Measurements from ENCODE around the gene MICOS13. TPM values are rescaled to one million over a fixed set of nuclear protein-coding genes. Genes with fewer than 3 reads are reported as not detected.

Gene MICOS13
- polyA plus RNA-seq, 4 donors = 41.9 to 134 (median 108) TPM

DNA sequence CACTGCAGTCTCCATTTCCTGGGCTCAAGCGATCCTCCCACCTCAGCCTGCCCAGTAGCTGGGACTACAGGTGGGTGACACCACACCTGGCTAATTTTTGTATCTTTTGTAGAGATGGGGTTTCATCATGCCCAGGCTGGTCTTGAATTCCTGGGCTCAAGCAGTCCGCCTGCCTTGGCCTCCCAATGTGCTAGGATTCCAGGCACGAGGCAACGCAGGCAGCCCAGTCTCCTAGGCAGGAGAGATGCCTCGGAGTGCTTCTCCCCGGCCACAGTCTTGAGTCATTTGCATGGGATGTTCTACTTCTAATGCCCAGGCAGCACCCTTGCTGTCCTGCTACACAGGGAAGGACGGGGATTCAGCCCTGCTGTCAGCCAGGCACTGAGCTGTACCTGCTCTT, 8.7 kb downstream of the MICOS13 start:
- FAIRE-seq (no peak), DNase-seq (no peak)
- no peaks in the 10 kb centered on the region for H3K9me3 ChIP-seq (ENCODE audit: control insufficient read depth in 2 of 2, insufficient read depth in 1 of 2, low read depth in 1 of 2, low read length in 1 of 2)
- no peak overlapping the region for H3K27ac ChIP-seq (ENCODE audit: low read depth in 1 of 3, low read length in 2 of 3)
- H3K36me3 ChIP-seq (ENCODE audit: control insufficient read depth in 3 of 3, insufficient read depth in 2 of 3, low read depth in 1 of 3, low read length in 3 of 3) = peaks cover 15 to 45% (median 19%) of the 10 kb centered on the region in 3 donors
- H3K4me1 ChIP-seq (ENCODE audit: control insufficient read depth in 3 of 3, insufficient read depth in 2 of 3, low read depth in 1 of 3, low read length in 2 of 3) = no peaks in the 10 kb centered on the region
- no peaks in the 10 kb centered on the region for H3K27me3 ChIP-seq (ENCODE audit: control insufficient read depth in 3 of 3, insufficient read depth in 3 of 3, low read length in 3 of 3)
- WGBS, 3 donors = 92 to 96% (median 96%) methylated on average over 7 of the region's 7 CpGs
- no peak overlapping the region for H3K4me3 ChIP-seq (ENCODE audit: low read depth in 1 of 3, low read length in 3 of 3)

DNA sequence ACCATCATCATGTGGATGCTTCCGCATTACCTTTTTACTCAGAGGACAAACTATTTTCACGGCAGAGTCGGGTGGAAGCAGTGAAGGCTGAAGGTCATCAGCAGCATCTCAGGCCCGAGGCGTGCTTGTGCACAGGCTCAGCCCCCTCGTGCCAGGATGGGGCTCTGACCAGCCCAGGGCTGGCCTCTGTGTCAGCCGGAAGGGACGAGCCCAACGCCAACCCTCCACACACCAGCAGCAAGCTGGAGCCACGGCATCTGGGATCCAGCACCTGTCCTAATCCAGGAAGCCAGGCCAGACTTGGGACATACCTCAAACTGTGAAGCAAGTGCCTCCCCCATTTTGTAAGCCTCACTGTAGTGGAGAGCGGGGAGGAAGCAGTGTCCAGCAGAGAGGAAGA, 11.1 kb downstream of the MICOS13 start:
- FAIRE-seq = no peak
- peaks cover 31 to 67% (median 36%) of the 10 kb centered on the region in 3 donors for H3K36me3 ChIP-seq (ENCODE audit: control insufficient read depth in 3 of 3, insufficient read depth in 2 of 3, low read depth in 1 of 3, low read length in 3 of 3)
- WGBS, 3 donors = 82 to 89% (median 84%) methylated on average over 11 of the region's 11 CpGs
- no peaks in the 10 kb centered on the region for H3K4me1 ChIP-seq (ENCODE audit: control insufficient read depth in 3 of 3, insufficient read depth in 2 of 3, low read depth in 1 of 3, low read length in 2 of 3)
- no peaks in the 10 kb centered on the region for H3K27me3 ChIP-seq (ENCODE audit: control insufficient read depth in 3 of 3, insufficient read depth in 3 of 3, low read length in 3 of 3)
- H3K9me3 ChIP-seq (ENCODE audit: control insufficient read depth in 2 of 2, insufficient read depth in 1 of 2, low read depth in 1 of 2, low read length in 1 of 2) = no peaks in the 10 kb centered on the region
- no peak overlapping the region for H3K27ac ChIP-seq (ENCODE audit: low read depth in 1 of 3, low read length in 2 of 3)
- no peak for DNase-seq
- H3K4me3 ChIP-seq (ENCODE audit: low read depth in 1 of 3, low read length in 3 of 3) = no peak overlapping the region

DNA sequence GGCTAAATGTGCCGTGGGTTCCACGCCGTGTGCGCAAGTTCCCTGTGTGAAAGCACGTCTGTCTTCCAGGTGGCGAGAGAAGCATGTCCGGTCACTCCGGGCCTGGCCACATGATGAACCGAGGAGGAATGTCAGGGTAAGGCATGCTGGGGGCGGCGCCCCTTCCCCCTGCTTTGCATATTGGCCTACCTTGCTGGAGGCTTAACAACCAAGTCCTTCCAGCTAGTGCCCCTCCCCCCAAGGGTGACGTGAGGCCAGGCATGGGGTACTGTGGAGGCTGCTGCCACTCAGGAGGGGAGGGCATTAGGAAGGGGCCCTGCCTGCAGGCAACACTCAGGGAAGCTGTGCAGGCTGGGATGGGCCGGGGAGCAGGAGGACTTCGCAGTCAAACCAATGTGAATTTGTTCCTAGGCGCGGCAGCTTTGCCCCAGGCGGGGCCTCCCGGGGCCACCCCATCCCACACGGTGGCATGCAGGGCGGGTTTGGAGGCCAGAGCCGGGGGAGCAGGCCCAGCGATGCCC, 12.5 kb downstream of the MICOS13 start:
- H3K27me3 ChIP-seq (ENCODE audit: control insufficient read depth in 3 of 3, insufficient read depth in 3 of 3, low read length in 3 of 3) = no peaks in the 10 kb centered on the region
- WGBS, 3 donors = 86 to 88% (median 86%) methylated on average over 22 of the region's 22 CpGs
- DNase-seq (no peak), FAIRE-seq (no peak)
- peaks cover 42 to 81% (median 45%) of the 10 kb centered on the region in 3 donors for H3K36me3 ChIP-seq (ENCODE audit: control insufficient read depth in 3 of 3, insufficient read depth in 2 of 3, low read depth in 1 of 3, low read length in 3 of 3)
- no peaks in the 10 kb centered on the region for H3K9me3 ChIP-seq (ENCODE audit: control insufficient read depth in 2 of 2, insufficient read depth in 1 of 2, low read depth in 1 of 2, low read length in 1 of 2)
- no peak overlapping the region for H3K4me3 ChIP-seq (ENCODE audit: low read depth in 1 of 3, low read length in 3 of 3)
- no peak overlapping the region for H3K27ac ChIP-seq (ENCODE audit: low read depth in 1 of 3, low read length in 2 of 3)
- H3K4me1 ChIP-seq (ENCODE audit: control insufficient read depth in 3 of 3, insufficient read depth in 2 of 3, low read depth in 1 of 3, low read length in 2 of 3) = no peaks in the 10 kb centered on the region

DNA sequence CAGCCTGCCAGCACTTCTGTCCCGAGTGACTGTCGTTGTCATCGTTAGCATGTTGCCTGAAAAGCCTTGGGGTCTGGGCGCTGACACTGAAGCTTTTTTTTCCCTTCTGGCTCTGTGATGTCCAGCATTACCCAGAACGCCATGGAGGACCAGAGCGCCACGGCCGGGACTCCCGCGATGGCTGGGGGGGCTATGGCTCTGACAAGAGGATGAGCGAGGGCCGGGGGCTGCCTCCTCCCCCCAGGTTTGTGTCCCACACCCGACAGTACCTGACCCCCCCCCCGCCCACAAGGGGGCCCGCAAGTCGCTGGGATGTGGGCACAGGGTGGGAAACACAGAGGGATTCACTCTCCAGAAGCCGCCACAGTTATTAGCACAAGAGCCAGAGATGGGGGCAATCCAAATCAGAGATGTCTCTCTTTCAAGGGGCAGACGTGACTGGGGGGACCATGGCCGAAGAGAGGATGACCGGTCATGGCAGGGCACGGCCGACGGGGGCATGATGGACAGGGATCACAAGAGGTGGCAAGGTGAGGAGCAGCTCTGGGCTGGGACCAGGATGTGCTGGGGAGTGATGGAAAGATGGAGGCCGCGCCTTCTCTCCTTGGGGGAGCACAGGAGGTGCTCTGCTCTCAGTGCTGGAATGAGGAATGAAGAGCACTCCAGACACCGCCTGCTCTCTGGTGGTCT, 13.2 kb downstream of the MICOS13 start:
- Histone ChIP-seq H3K4me1 (ENCODE audit: control insufficient read depth in 3 of 3, insufficient read depth in 2 of 3, low read depth in 1 of 3, low read length in 2 of 3) (no peaks in the 10 kb centered on the region), H3K9me3 (ENCODE audit: control insufficient read depth in 2 of 2, insufficient read depth in 1 of 2, low read depth in 1 of 2, low read length in 1 of 2) (no peaks in the 10 kb centered on the region), H3K27me3 (ENCODE audit: control insufficient read depth in 3 of 3, insufficient read depth in 3 of 3, low read length in 3 of 3) (no peaks in the 10 kb centered on the region), H3K36me3 (ENCODE audit: control insufficient read depth in 3 of 3, insufficient read depth in 2 of 3, low read depth in 1 of 3, low read length in 3 of 3) (peaks cover 43 to 87% (median 46%) of the 10 kb centered on the region in 3 donors), H3K4me3 (ENCODE audit: low read depth in 1 of 3, low read length in 3 of 3) (no peak overlapping the region), H3K27ac (ENCODE audit: low read depth in 1 of 3, low read length in 2 of 3) (no peak overlapping the region)
- WGBS, 3 donors = 90 to 96% (median 93%) methylated on average over 25 to 26 of the region's 26 CpGs
- no peak for FAIRE-seq
- DNase-seq = no peak

DNA sequence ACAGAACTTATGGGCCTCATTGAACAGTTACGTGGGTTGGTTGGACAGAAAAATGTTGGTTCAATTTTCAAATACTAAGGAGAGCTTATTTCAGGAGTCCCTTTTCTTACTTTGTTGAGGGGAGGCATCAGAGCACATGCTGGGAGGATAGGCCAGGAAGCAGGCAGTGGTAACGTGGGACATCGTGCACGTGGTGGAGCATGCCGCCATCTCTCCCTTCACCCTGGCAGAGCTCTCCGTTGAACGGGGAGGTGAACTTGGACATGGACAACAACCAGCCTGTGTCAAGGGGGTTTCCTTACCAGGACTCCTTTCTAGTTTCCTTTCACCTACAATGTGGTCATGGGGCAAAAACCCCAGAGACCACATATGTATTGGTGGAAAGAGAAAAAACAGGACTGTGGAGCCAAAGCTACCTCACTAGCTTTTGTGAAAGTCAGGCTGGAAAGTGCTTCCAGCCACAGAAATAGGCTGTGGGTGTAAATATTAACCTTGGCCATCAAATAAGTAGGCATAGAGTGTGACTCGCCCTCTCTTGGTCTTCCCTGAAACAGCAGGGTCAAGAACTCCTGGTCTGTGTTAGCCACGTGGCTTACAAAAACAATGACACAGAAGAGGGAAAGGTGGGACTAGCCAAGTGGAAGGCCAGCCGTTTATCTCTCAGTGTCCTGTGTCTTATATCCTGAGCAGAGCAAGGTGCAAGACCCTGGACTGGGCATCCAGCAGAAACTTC, 14.4 kb downstream of the MICOS13 start:
- no peak for FAIRE-seq
- no peaks in the 10 kb centered on the region for H3K4me1 ChIP-seq (ENCODE audit: control insufficient read depth in 3 of 3, insufficient read depth in 2 of 3, low read depth in 1 of 3, low read length in 2 of 3)
- no peaks in the 10 kb centered on the region for H3K27me3 ChIP-seq (ENCODE audit: control insufficient read depth in 3 of 3, insufficient read depth in 3 of 3, low read length in 3 of 3)
- WGBS, 3 donors = 70 to 82% (median 72%) methylated on average over 10 of the region's 10 CpGs
- no peak overlapping the region for H3K27ac ChIP-seq (ENCODE audit: low read depth in 1 of 3, low read length in 2 of 3)
- no peak for DNase-seq
- H3K9me3 ChIP-seq (ENCODE audit: control insufficient read depth in 2 of 2, insufficient read depth in 1 of 2, low read depth in 1 of 2, low read length in 1 of 2) = no peaks in the 10 kb centered on the region
- H3K36me3 ChIP-seq (ENCODE audit: control insufficient read depth in 3 of 3, insufficient read depth in 2 of 3, low read depth in 1 of 3, low read length in 3 of 3) = peaks cover 45 to 92% (median 54%) of the 10 kb centered on the region in 3 donors
- H3K4me3 ChIP-seq (ENCODE audit: low read depth in 1 of 3, low read length in 3 of 3) = no peak overlapping the region

GRCh38 chr19:5664515-5664914, 15.8 kb downstream of the MICOS13 start:
- Histone ChIP-seq H3K27me3 (ENCODE audit: control insufficient read depth in 3 of 3, insufficient read depth in 3 of 3, low read length in 3 of 3) (no peaks in the 10 kb centered on the region), H3K9me3 (ENCODE audit: control insufficient read depth in 2 of 2, insufficient read depth in 1 of 2, low read depth in 1 of 2, low read length in 1 of 2) (no peaks in the 10 kb centered on the region), H3K27ac (ENCODE audit: low read depth in 1 of 3, low read length in 2 of 3) (no peak overlapping the region), H3K4me3 (ENCODE audit: low read depth in 1 of 3, low read length in 3 of 3) (no peak overlapping the region), H3K4me1 (ENCODE audit: control insufficient read depth in 3 of 3, insufficient read depth in 2 of 3, low read depth in 1 of 3, low read length in 2 of 3) (no peaks in the 10 kb centered on the region), H3K36me3 (ENCODE audit: control insufficient read depth in 3 of 3, insufficient read depth in 2 of 3, low read depth in 1 of 3, low read length in 3 of 3) (peaks cover 44 to 93% (median 67%) of the 10 kb centered on the region in 3 donors)
- WGBS, 3 donors = 77 to 86% (median 85%) methylated on average over 2 of the region's 2 CpGs
- FAIRE-seq = no peak
- no peak for DNase-seq

DNA sequence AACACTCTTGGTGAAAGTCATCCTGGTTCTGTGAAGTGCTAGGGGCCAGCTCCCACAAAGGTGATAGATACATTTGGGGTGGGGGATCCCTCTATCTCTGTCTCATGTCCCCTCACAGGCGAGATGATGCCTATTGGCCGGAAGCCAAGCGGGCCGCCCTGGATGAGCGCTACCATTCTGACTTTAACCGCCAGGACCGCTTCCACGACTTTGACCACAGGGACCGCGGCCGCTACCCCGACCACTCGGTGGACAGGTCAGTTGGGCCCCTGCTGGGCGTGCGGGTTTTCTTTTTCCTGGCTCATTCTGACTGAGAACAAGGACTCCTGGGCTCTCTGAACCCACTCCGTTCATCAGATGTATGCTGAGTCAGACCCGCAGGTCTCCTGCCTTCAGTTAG, 16.4 kb downstream of the MICOS13 start:
- Histone ChIP-seq H3K27me3 (ENCODE audit: control insufficient read depth in 3 of 3, insufficient read depth in 3 of 3, low read length in 3 of 3) (no peaks in the 10 kb centered on the region), H3K27ac (ENCODE audit: low read depth in 1 of 3, low read length in 2 of 3) (no peak overlapping the region), H3K4me3 (ENCODE audit: low read depth in 1 of 3, low read length in 3 of 3) (no peak overlapping the region), H3K36me3 (ENCODE audit: control insufficient read depth in 3 of 3, insufficient read depth in 2 of 3, low read depth in 1 of 3, low read length in 3 of 3) (peaks cover 38 to 93% (median 63%) of the 10 kb centered on the region in 3 donors), H3K4me1 (ENCODE audit: control insufficient read depth in 3 of 3, insufficient read depth in 2 of 3, low read depth in 1 of 3, low read length in 2 of 3) (no peaks in the 10 kb centered on the region), H3K9me3 (ENCODE audit: control insufficient read depth in 2 of 2, insufficient read depth in 1 of 2, low read depth in 1 of 2, low read length in 1 of 2) (no peaks in the 10 kb centered on the region)
- FAIRE-seq (no peak), DNase-seq (no peak)
- 93 to 96% (median 93%) methylated on average over 17 of the region's 17 CpGs for WGBS, 3 donors

GRCh38 chr19:5661483-5661882, 18.8 kb downstream of the MICOS13 start:
- no peaks in the 10 kb centered on the region for H3K4me1 ChIP-seq (ENCODE audit: control insufficient read depth in 3 of 3, insufficient read depth in 2 of 3, low read depth in 1 of 3, low read length in 2 of 3)
- H3K27me3 ChIP-seq (ENCODE audit: control insufficient read depth in 3 of 3, insufficient read depth in 3 of 3, low read length in 3 of 3) = no peaks in the 10 kb centered on the region
- no peak for FAIRE-seq
- peaks cover 32 to 92% (median 61%) of the 10 kb centered on the region in 3 donors for H3K36me3 ChIP-seq (ENCODE audit: control insufficient read depth in 3 of 3, insufficient read depth in 2 of 3, low read depth in 1 of 3, low read length in 3 of 3)
- 98 to 99% (median 99%) methylated on average over 42 of the region's 42 CpGs for WGBS, 3 donors
- no peak overlapping the region for H3K27ac ChIP-seq (ENCODE audit: low read depth in 1 of 3, low read length in 2 of 3)
- H3K9me3 ChIP-seq (ENCODE audit: control insufficient read depth in 2 of 2, insufficient read depth in 1 of 2, low read depth in 1 of 2, low read length in 1 of 2) = no peaks in the 10 kb centered on the region
- no peak overlapping the region for H3K4me3 ChIP-seq (ENCODE audit: low read depth in 1 of 3, low read length in 3 of 3)
- no peak for DNase-seq
